ENCODE measurements around the gene PHPT1. TPM values are rescaled to one million over a fixed set of nuclear protein-coding genes. Genes with fewer than 3 reads are reported as not detected.

The PHPT1 gene
- total RNA-seq, 1 donor from 2014 or later, result 134 TPM

Other genes with a start within 250 kb of the PHPT1 start
- gene EGFL7, start 186.5 kb upstream of the PHPT1 start, total RNA-seq, result 3.2 and 3.5 TPM in 2 replicates
- 25.6 and 25.9 TPM in 2 replicates for gene AGPAT2, start 162.0 kb upstream of the PHPT1 start, total RNA-seq
- gene DIPK1B, start 136.8 kb upstream of the PHPT1 start, total RNA-seq, result 1.1 and 1.5 TPM in 2 replicates
- gene LCN10, start 106.5 kb upstream of the PHPT1 start, total RNA-seq, result 1.1 and 1.7 TPM in 2 replicates
- not detected in 2 replicates for gene LCN6, start 100.9 kb upstream of the PHPT1 start, total RNA-seq
- not detected in 2 replicates for gene LCN8, start 91.2 kb upstream of the PHPT1 start, total RNA-seq
- gene LCN15, start 84.9 kb upstream of the PHPT1 start, total RNA-seq, result not detected in 2 replicates
- 36.1 and 40.1 TPM in 2 replicates for gene TMEM141, start 58.1 kb upstream of the PHPT1 start, total RNA-seq
- 0.14 and 0.42 TPM in 2 replicates for gene CCDC183, start 53.1 kb upstream of the PHPT1 start, total RNA-seq
- gene RABL6, start 41.5 kb upstream of the PHPT1 start, total RNA-seq, result 116 and 119 TPM in 2 replicates
- gene AJM1, start 6.9 kb upstream of the PHPT1 start, total RNA-seq, result 5.7 and 5.9 TPM in 2 replicates
- gene MAMDC4, start 2.9 kb downstream of the PHPT1 start, total RNA-seq, result 24.7 and 30.1 TPM in 2 replicates
- 378 and 380 TPM in 2 replicates for gene EDF1, start 16.9 kb downstream of the PHPT1 start, total RNA-seq
- 61.6 and 66.6 TPM in 2 replicates for gene TRAF2, start 37.1 kb downstream of the PHPT1 start, total RNA-seq
- 92.7 and 93.6 TPM in 2 replicates for gene FBXW5, start 95.3 kb downstream of the PHPT1 start, total RNA-seq
- gene C8G, start 95.8 kb downstream of the PHPT1 start, total RNA-seq, result 0.69 and 1.7 TPM in 2 replicates
- 1.3 and 2.3 TPM in 2 replicates for gene LCN12, start 102.9 kb downstream of the PHPT1 start, total RNA-seq
- not detected in 2 replicates for gene PTGDS, start 128.1 kb downstream of the PHPT1 start, total RNA-seq
- gene LCNL1, start 133.6 kb downstream of the PHPT1 start, total RNA-seq, result not detected in 2 replicates
- gene PAXX, start 143.0 kb downstream of the PHPT1 start, total RNA-seq, result 87.8 and 90.2 TPM in 2 replicates
- not detected in 2 replicates for gene CLIC3, start 147.2 kb downstream of the PHPT1 start, total RNA-seq
- gene ABCA2, start 178.8 kb downstream of the PHPT1 start, total RNA-seq, result 25.0 and 25.9 TPM in 2 replicates
- gene FUT7, start 182.7 kb downstream of the PHPT1 start, total RNA-seq, result 0.09 TPM in 1 of 2 replicates, not detected in the other
- gene NPDC1, start 196.8 kb downstream of the PHPT1 start, total RNA-seq, result 58.1 and 59.4 TPM in 2 replicates
- 0.21 TPM in 1 of 2 replicates, not detected in the other for gene ENTPD2, start 204.7 kb downstream of the PHPT1 start, total RNA-seq
- gene SAPCD2, start 221.1 kb downstream of the PHPT1 start, total RNA-seq, result 22.8 and 23.8 TPM in 2 replicates
- 17.1 and 19.1 TPM in 2 replicates for gene UAP1L1, start 228.1 kb downstream of the PHPT1 start, total RNA-seq
- gene MAN1B1, start 237.6 kb downstream of the PHPT1 start, total RNA-seq, result 49.7 and 50.1 TPM in 2 replicates